D721Med (cell line): ENCODE measurements around the gene KCTD1.

ENCODE experiments used
- DNase-seq: peaks from one replicate; pipeline ENCODE4 v3.0.0; 2011; ENCODE audit warnings: low spot score; ENCODE audit not compliant: insufficient read length
- FAIRE-seq: peaks from 2 replicates; lab custom pipeline; 2011; peaks lifted over from hg19 to GRCh38; lab: Jason Lieb, UNC
- CTCF ChIP-seq: IDR thresholded peaks from 2 replicates; pipeline ENCODE4 v1.5.1; 2012; ENCODE audit warnings: mild to moderate bottlenecking, control low read depth; ENCODE audit not compliant: insufficient read depth; ENCODE audit errors: missing control alignments

The KCTD1 gene

GRCh38 chr18:26464128-26465011 lies 84.0 kb downstream of the KCTD1 start:
- TF ChIP-seq CTCF: no peak
- FAIRE-seq: no peak
- DNase-seq: no peak

GRCh38 chr18:26462355-26462754 lies 86.0 kb downstream of the KCTD1 start:
- FAIRE-seq (no peak), DNase-seq (no peak)
- no peak for TF ChIP-seq CTCF

GRCh38 chr18:26461405-26461804 lies 86.9 kb downstream of the KCTD1 start:
- DNase-seq (no peak), FAIRE-seq (no peak)
- no peak for TF ChIP-seq CTCF

GRCh38 chr18:26460449-26461091 lies 87.8 kb downstream of the KCTD1 start:
- DNase-seq (no peak), FAIRE-seq (no peak)
- TF ChIP-seq CTCF: no peak

GRCh38 chr18:26459884-26460283 lies 88.5 kb downstream of the KCTD1 start:
- DNase-seq (no peak), FAIRE-seq (no peak)
- no peak for TF ChIP-seq CTCF

- no peak for TF ChIP-seq CTCF
- FAIRE-seq (no peak), DNase-seq (no peak)
These were observed 89.0 kb downstream of the KCTD1 start for GRCh38 chr18:26459340-26459739.
